Loucy (cell line): ENCODE data around the gene SORCS1.
"Not testable (repeated sequence)": the region's sequence is repeated elsewhere in the genome, so short reads cannot be mapped to it uniquely, and the experiment has no call there.

Source experiments
- H2AFZ ChIP-seq: fragments of 200-600 bp; sonication (generic); 2 replicates; pipeline ENCODE4 v1.6.0; 2016; ENCODE audit warnings: antibody characterized with exemption, mild to moderate bottlenecking, low read length, moderate library complexity
- H3F3A ChIP-seq: fragments of 200-600 bp; 2 replicates; pipeline ENCODE4 v1.6.0; 2016; ENCODE audit warnings: antibody characterized with exemption, low read depth, mild to moderate bottlenecking
- H3K27me3 ChIP-seq: fragments of 200-600 bp; sonication (generic); 2 replicates; pipeline ENCODE4 v1.6.1; 2014; ENCODE audit warnings: low read length, mild to moderate bottlenecking; ENCODE audit not compliant: insufficient read depth, poor library complexity, severe bottlenecking
- H3K36me3 ChIP-seq: fragments of 200-600 bp; sonication (generic); 2 replicates; pipeline ENCODE4 v1.6.1; 2016; ENCODE audit warnings: low read length; ENCODE audit not compliant: insufficient read depth
- H3K4me1 ChIP-seq: fragments of 200-600 bp; sonication (generic); 2 replicates; pipeline ENCODE4 v1.5.1; 2014; ENCODE audit warnings: low read length, mild to moderate bottlenecking; ENCODE audit not compliant: insufficient read depth, poor library complexity, severe bottlenecking
- H3K4me2 ChIP-seq: fragments of 200-600 bp; sonication (generic); 2 replicates; pipeline ENCODE4 v1.6.0; 2014; ENCODE audit warnings: antibody characterized with exemption, low read length, low read depth, mild to moderate bottlenecking; ENCODE audit not compliant: poor library complexity, severe bottlenecking
- H3K4me3 ChIP-seq: fragments of 200-600 bp; sonication (generic); 2 replicates; pipeline ENCODE4 v1.5.1; 2014; ENCODE audit warnings: low read length, mild to moderate bottlenecking, mixed read lengths; ENCODE audit not compliant: poor library complexity, severe bottlenecking
- H3K79me2 ChIP-seq: fragments of 200-600 bp; sonication (generic); 2 replicates; pipeline ENCODE4 v1.6.1; 2014; ENCODE audit warnings: low read length; ENCODE audit not compliant: insufficient read depth
- H3K9ac ChIP-seq: fragments of 200-600 bp; sonication (generic); 2 replicates; pipeline ENCODE4 v1.6.0; 2014; ENCODE audit warnings: mild to moderate bottlenecking, low read depth, low read length, moderate library complexity; ENCODE audit not compliant: poor library complexity, severe bottlenecking
- H3K9me2 ChIP-seq: fragments of 200-600 bp; sonication (generic); replicated peaks from 2 replicates; pipeline ENCODE4 v1.6.1; 2016; ENCODE audit warnings: low read depth, low read length, mixed read lengths
- H3K9me3 ChIP-seq: fragments of 200-600 bp; sonication (generic); 2 replicates; pipeline ENCODE4 v1.6.1; 2014; ENCODE audit warnings: mild to moderate bottlenecking, antibody characterized with exemption, low read length, low read depth; ENCODE audit not compliant: insufficient read depth
- H4K20me1 ChIP-seq: fragments of 200-600 bp; sonication (generic); 2 replicates; pipeline ENCODE4 v1.6.0; 2014; ENCODE audit warnings: antibody characterized with exemption, low read length, mild to moderate bottlenecking; ENCODE audit not compliant: insufficient read depth, poor library complexity, severe bottlenecking
- CTCF ChIP-seq: fragments of 200-600 bp; sonication (generic); conservative IDR thresholded peaks from 2 replicates; pipeline ENCODE4 v1.5.1; 2014; ENCODE audit warnings: mild to moderate bottlenecking, antibody characterized with exemption, low read length
- EZH2phosphoT487 ChIP-seq: fragments of 200-600 bp; IDR thresholded peaks from 2 replicates; pipeline ENCODE4 v1.6.1; 2018; ENCODE audit warnings: antibody characterized with exemption, mild to moderate bottlenecking, moderate library complexity, borderline replicate concordance

The SORCS1 gene

DNA sequence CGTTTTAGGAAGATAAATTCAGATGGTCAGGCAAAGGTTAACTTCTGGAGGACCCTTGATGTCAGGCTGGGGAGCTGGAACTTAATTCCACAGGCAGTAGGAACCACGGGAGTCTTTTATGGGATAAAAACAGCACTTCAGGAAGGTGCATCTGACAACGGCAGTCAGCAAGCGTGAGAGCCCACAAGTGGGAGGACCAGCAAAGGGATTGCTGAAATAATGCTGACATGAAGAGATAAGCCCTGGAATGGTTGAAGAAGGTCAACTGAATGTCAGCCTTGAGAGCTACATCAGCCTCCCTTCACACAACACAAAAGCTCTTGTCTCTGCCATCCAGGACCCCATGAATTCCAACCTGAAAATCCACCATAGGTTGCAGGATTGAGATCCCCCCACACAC lies 138.8 kb downstream of the SORCS1 start:
- Histone ChIP-seq H3K36me3 (no peaks in the 10 kb centered on the region), H3F3A (no peaks in the 10 kb centered on the region), H3K4me2 (no peak overlapping the region), H3K4me3 (no peak overlapping the region), H3K9ac (no peak overlapping the region), H3K9me2 (no peaks in the 10 kb centered on the region), H3K4me1 (peaks cover 23% of the 10 kb centered on the region), H3K79me2 (no peaks in the 10 kb centered on the region), H4K20me1 (no peaks in the 10 kb centered on the region), H3K9me3 (no peaks in the 10 kb centered on the region), H2AFZ (no peak overlapping the region), H3K27me3 (no peaks in the 10 kb centered on the region)
- TF ChIP-seq CTCF (no peak), EZH2phosphoT487 (no peak)

- not testable (repeated sequence) for H3K36me3 ChIP-seq, H3K27me3 ChIP-seq, H3K9me3 ChIP-seq, H3K9me2 ChIP-seq, H3K9ac ChIP-seq, H4K20me1 ChIP-seq, H3K4me3 ChIP-seq, H3K79me2 ChIP-seq, H3K4me2 ChIP-seq, H3F3A ChIP-seq, H2AFZ ChIP-seq
- H3K4me1 ChIP-seq, result peaks cover 16% of the 10 kb centered on the region
Observed at GRCh38 chr10:107024033-107024432, 140.5 kb downstream of the SORCS1 start.

GRCh38 chr10:107022600-107023354 lies 141.7 kb downstream of the SORCS1 start:
- no peaks in the 10 kb centered on the region for H3K36me3 ChIP-seq
- H3K27me3 ChIP-seq, result no peaks in the 10 kb centered on the region
- no peak for TF ChIP-seq EZH2phosphoT487
- no peak for TF ChIP-seq CTCF
- H3K9me2 ChIP-seq, result no peaks in the 10 kb centered on the region
- H3K79me2 ChIP-seq, result no peaks in the 10 kb centered on the region
- H3F3A ChIP-seq, result no peaks in the 10 kb centered on the region
- H3K9ac ChIP-seq, result no peak overlapping the region
- no peaks in the 10 kb centered on the region for H4K20me1 ChIP-seq
- H3K4me2 ChIP-seq, result no peak overlapping the region
- H2AFZ ChIP-seq, result no peak overlapping the region
- H3K9me3 ChIP-seq, result no peaks in the 10 kb centered on the region
- no peak overlapping the region for H3K4me3 ChIP-seq
- peaks cover 4% of the 10 kb centered on the region for H3K4me1 ChIP-seq

- H3K79me2 ChIP-seq, result no peaks in the 10 kb centered on the region
- no peak overlapping the region for H3K9ac ChIP-seq
- H2AFZ ChIP-seq, result no peak overlapping the region
- H3K9me2 ChIP-seq, result no peaks in the 10 kb centered on the region
- no peaks in the 10 kb centered on the region for H3K27me3 ChIP-seq
- H3K4me3 ChIP-seq, result no peak overlapping the region
- TF ChIP-seq EZH2phosphoT487 (no peak), CTCF (no peak)
- no peaks in the 10 kb centered on the region for H3K36me3 ChIP-seq
- H3K9me3 ChIP-seq, result no peaks in the 10 kb centered on the region
- H3F3A ChIP-seq, result no peaks in the 10 kb centered on the region
- no peak overlapping the region for H3K4me2 ChIP-seq
- H3K4me1 ChIP-seq, result no peaks in the 10 kb centered on the region
- no peaks in the 10 kb centered on the region for H4K20me1 ChIP-seq
Observed at GRCh38 chr10:107019154-107019553, 145.4 kb downstream of the SORCS1 start.
